GM12878 (cell line): ENCODE measurements around the gene DEGS2. TPM values are rescaled to one million over a fixed set of nuclear protein-coding genes. Genes with fewer than 3 reads are reported as not detected.

Experiments
- BCL11A ChIP-seq: IDR thresholded peaks from 2 replicates; pipeline ENCODE4 v1.6.1; 2011; ENCODE audit warnings: low read depth, low read length
- CBFB ChIP-seq: IDR thresholded peaks from 2 replicates; pipeline ENCODE4 v1.6.1; 2016; ENCODE audit warnings: antibody characterized with exemption, low read depth
- CUX1 ChIP-seq: IDR thresholded peaks from 2 replicates; pipeline ENCODE4 v1.6.1; 2012; ENCODE audit warnings: improper control_type of control experiment, low read depth, low read length; ENCODE audit not compliant: insufficient replicate concordance
- EZH2 ChIP-seq: IDR thresholded peaks from 2 replicates; pipeline ENCODE4 v1.6.1; 2012; ENCODE audit warnings: low read depth, mild to moderate bottlenecking, control low read depth, inconsistent platforms, low read length, borderline replicate concordance; ENCODE audit not compliant: control insufficient read depth
- HCFC1 ChIP-seq: fragments of 150-350 bp; IDR thresholded peaks from 2 replicates; pipeline ENCODE4 v1.6.1; 2014; ENCODE audit warnings: low read length
- NR2C2 ChIP-seq: IDR thresholded peaks from 2 replicates; pipeline ENCODE4 v1.6.1; 2011; ENCODE audit warnings: borderline replicate concordance, low read depth; ENCODE audit not compliant: control insufficient read depth, insufficient read length
- PBX3 ChIP-seq: IDR thresholded peaks from 2 replicates; pipeline ENCODE4 v1.6.1; 2011; ENCODE audit warnings: mild to moderate bottlenecking, low read depth, low read length, moderate library complexity; ENCODE audit not compliant: insufficient replicate concordance
- SMARCA5 ChIP-seq: fragments of 450-650 bp; IDR thresholded peaks from 2 replicates; pipeline ENCODE4 v1.6.1; 2017; ENCODE audit warnings: mild to moderate bottlenecking
- USF2 ChIP-seq: IDR thresholded peaks from 2 replicates; pipeline ENCODE4 v1.6.1; 2011; ENCODE audit warnings: low read depth, low read length, improper control_type of control experiment, borderline replicate concordance
- ZBED1 ChIP-seq: IDR thresholded peaks from 2 replicates; pipeline ENCODE4 v1.6.1; 2016; ENCODE audit warnings: borderline replicate concordance
- ZBTB40 ChIP-seq: fragments of 450-650 bp; IDR thresholded peaks from 2 replicates; pipeline ENCODE4 v1.6.1; 2016; ENCODE audit warnings: mild to moderate bottlenecking, moderate library complexity, borderline replicate concordance
- ZZZ3 ChIP-seq: IDR thresholded peaks from 2 replicates; pipeline ENCODE4 v1.6.1; 2011; ENCODE audit warnings: low read depth; ENCODE audit not compliant: control insufficient read depth, insufficient read length
- polyA plus RNA-seq, 11 experiments: library from polyadenylated mRNA; depleted of rRNA in 4 of 11; unstranded in 6 of 11; stranded (reverse) in 5 of 11; fragments of >200 nt; fragmentation: Nextera tagmentation in 4 of 11; fragmentation: Illumina TruSeq in 1 of 11; extraction: Ambion mirVana in 4 of 11; extraction: Trizol in 1 of 11; gene quantifications; 1 replicate in 1 of 11; 2 replicates in 10 of 11; pipeline versions ENCODE4 v1.2.1 to v1.2.3, GENCODE V29; 2011 to 2016; ENCODE audit warnings: inconsistent platforms in 2 of 11, missing spikeins in 2 of 11, low read depth in 1 of 11
- total RNA-seq, 4 experiments: library from RNA; depleted of rRNA in 3 of 4; stranded (reverse); fragments of >200 nt in 3 of 4; fragmentation: Illumina TruSeq in 1 of 4; extraction: Trizol in 1 of 4; gene quantifications; 2 replicates each; pipeline versions ENCODE4 v1.2.1 to v1.2.3, GENCODE V29; 2013 to 2021

Gene DEGS2
- total and polyA plus RNA-seq, 10 of the 15 experiments (the other 5 are each of a cell fraction or from before 2014, with no cell fraction given), result 0.01 to 2.5 (median 0.45) TPM; not detected in 1

- TF ChIP-seq ZBTB40, result no peak
- TF ChIP-seq HCFC1, result no peak
- no peak for TF ChIP-seq PBX3
- no peak for TF ChIP-seq USF2
- no peak for TF ChIP-seq CBFB
- TF ChIP-seq CUX1, result no peak
- no peak for TF ChIP-seq ZZZ3
- TF ChIP-seq ZBED1, result no peak
- TF ChIP-seq BCL11A, result no peak
- no peak for TF ChIP-seq SMARCA5
- no peak for TF ChIP-seq NR2C2
- TF ChIP-seq EZH2, result no peak
These were observed 14.8 kb downstream of the DEGS2 start (continued) for GRCh38 chr14:100144645-100144995.
